A172 (cell line): ENCODE results near the gene SMPD2. TPM values are rescaled to one million over a fixed set of nuclear protein-coding genes. Genes with fewer than 3 reads are reported as not detected.
A peak's percentile ranks its signal among the peaks of the same experiment; 100 is the strongest.

ENCODE experiments used
- DNase-seq: peaks from one replicate; pipeline ENCODE4 v3.0.0-alpha.2; 2015; ENCODE audit warnings: low spot score
- total RNA-seq: library from RNA; depleted of rRNA; stranded (reverse); fragments of >200 nt; shearing (Covaris generic); gene quantifications from 2 replicates; pipeline ENCODE4 v1.2.3, GENCODE V29; 2014; rRNA removed

Gene SMPD2, protein sequence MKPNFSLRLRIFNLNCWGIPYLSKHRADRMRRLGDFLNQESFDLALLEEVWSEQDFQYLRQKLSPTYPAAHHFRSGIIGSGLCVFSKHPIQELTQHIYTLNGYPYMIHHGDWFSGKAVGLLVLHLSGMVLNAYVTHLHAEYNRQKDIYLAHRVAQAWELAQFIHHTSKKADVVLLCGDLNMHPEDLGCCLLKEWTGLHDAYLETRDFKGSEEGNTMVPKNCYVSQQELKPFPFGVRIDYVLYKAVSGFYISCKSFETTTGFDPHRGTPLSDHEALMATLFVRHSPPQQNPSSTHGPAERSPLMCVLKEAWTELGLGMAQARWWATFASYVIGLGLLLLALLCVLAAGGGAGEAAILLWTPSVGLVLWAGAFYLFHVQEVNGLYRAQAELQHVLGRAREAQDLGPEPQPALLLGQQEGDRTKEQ
- 9.1 and 13.1 TPM in 2 replicates for total RNA-seq

DNA sequence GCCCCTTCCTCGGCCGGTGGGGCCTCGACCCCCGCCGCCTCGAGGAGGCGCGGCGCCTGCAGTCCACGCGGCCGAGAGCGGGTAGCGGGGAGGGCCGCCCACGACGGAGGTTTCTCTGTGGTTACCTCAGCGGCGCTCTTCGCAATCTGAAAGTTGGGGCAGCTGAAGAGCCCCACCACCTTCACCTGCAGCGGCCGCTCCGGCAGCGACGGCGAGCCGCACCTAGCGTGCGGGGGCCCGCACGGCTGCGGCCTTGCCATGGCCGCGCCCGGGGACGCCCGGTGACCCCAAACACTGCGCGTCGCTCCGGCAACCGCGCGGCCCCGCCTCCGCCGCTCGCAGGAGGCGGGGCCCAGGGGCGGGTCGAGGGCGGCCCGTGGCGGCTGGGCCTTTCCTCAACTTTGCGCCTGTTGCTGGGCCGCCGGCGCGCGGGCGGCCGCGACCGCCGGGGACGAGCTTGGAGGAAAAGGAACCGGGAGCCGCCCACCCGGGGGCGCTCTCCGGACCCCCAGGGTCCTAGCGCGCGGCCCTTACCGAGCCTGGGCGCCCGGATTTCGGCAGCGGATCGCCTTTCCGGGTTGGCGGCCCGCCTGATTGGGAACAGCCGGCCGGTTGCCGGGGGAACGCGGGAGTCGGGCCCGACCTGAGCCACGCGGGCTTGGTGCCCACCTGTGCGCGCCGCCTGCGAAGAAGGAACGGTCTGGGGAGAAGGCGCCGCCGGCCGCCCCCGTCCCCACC, at the start of gene SMPD2, which contains the start of gene PPIL6:
Gene SMPD2 (plus strand): TSS at position 394 of the 738 bp plus-strand sequence. CDS start 398 bp downstream, outside the sequence.
Gene PPIL6 (minus strand): TSS at position 298 of the 738 bp plus-strand sequence. CDS start 38 bp downstream, at position 260.
- peak; percentile 63 for DNase-seq

DNA sequence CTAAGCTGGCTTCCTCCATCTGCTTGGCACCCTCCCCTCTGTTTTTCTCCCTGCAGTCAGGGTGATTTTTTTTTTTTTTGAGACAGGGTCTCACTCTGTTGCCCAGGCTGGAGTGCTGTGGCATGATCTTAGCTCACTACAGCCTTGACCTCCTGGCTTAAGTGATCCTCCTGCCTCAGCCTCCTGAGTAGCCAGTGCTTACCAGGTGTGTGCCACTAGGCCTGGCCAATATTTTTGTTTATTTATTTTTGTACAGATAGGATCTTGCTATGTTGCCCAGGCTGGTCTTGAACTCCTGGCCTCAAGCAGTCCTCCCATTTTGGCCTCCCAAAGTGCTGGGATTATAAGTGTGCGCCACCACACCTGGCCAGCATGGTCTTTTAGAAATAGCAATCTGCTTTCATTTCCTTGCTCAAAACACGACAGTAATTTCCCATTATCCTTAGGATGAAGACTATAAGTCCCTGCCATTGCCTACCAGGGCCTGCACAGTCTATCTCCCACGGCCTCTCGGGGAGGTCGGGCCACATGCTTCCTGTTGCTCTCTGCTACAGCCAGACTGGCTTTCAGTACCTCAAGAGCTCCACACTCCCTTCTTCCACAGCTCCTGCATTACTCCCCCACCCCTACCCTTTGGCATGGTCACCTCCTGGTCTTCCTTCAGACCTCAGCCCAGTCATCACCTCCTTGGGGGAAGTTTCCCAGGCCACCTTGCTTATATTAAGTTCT, 47.2 kb upstream of the SMPD2 start:
- no peak for DNase-seq

DNA sequence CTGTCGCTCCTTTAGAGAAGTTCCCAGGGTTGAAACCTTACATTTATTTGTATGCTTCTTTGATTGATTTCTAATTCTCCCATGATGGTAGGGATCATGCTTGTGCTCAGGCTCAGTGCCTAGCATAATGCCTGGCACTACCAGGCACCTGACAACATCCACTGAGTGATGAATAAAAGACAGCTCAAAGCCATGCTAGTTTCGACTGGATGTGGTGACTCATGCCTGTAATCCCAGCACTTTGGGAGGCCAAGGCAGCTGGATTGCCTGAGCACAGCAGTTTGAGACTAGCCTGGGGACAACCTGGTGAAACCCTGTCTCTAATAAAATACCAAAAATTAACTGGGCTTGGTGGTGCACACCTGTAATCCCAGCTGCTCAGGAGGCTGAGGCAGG, 46.6 kb upstream of the SMPD2 start:
- DNase-seq: no peak

- DNase-seq: no peak
These were observed 44.3 kb upstream of the SMPD2 start for GRCh38 chr6:109396046-109396718.

DNA sequence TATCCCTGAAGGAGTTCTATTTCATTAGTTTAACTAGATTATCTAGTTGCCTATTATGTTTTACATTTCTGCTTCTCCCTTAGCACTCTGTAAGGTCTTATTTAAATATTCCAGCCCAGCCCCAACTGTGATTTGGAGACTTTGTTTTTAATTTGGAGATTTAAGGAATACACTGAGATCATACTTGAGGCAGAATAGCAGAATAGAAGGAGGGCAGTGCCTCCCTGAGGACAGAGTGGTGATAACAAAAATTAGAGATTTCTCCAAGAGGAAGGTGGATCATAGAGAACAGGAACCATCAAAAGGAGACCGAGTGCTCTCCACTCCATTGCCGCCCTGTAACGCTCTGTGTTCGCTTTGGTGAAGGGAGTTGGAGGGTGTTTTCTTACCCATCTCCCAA, 43.5 kb upstream of the SMPD2 start:
- DNase-seq: no peak

DNA sequence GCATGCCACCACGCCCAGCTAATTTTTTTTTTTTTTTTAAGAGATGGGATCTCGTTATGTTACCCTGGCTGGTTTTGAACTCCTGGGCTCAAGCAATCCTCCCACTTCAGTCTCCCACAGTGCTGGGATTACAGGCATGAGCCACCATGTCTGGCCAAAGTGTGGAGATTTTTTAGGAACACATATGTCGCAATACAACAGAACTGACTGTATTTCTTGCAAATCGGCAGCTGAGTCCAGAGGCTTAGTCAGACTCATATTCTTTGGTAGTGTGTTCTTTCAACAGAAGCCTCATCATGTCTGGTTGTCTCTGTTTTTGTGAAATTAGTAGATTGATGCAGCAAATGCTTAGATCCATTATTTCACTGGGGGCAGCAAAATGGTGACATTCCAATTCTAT, 34.3 kb upstream of the SMPD2 start:
- no peak for DNase-seq

DNA sequence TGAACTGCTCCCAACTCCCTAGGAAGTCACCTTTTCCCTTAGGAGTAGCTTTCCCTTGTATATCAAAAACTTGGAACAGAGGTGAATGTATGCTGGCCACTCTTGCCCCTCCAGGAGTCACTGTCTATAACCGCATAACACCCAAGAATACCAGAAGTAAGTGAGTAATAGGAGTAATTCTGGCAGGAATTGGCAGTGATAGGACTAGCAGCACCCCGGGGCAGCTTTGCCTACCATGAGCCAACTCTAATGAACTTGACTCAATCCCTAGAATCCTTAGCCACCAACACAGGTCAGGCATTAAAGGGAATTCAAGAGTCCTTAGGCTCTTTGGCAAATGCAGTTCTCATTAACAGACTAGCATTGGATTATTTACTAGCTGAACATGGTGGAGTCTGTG, 29.5 kb upstream of the SMPD2 start:
- DNase-seq: no peak

DNA sequence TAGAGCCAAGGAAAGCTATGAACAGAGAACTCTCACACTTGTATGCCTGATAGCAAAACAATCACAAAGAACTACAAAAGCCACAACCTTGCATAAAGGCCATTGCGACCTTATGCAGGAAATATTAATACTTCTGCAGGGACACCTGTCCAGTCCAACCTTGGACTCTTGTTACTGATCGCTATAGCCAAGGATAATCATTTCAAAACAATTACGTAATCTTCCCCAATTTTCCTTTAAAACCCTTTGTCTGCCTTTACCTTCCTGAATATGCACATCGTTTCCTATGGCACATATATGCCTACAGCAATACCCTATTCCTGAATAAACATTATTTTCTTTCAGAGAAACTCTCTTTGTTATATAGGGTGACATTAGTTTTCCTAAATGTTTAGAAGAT, 22.9 kb upstream of the SMPD2 start:
- DNase-seq: no peak

GRCh38 chr6:109420751-109421150, 19.8 kb upstream of the SMPD2 start:
- peak; percentile 11 for DNase-seq

DNA sequence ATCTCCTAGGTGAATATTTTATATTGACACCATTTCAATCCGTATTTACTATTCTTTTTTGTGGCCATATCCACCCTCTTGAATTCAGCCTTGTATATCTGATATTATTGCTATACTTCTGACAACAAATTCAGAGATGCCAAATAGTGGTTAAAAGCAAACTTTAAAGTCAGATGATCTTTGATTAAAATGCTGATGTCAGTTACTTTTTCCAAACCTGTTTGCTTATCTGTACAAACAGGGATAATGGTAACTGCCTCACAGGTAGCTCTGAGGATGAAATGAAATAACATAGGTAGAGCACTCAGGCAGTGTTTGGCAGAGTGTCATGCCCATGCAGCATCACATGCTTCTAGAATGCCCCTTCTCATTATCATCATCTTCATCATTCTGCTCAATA, 19.3 kb upstream of the SMPD2 start:
- DNase-seq: no peak

DNA sequence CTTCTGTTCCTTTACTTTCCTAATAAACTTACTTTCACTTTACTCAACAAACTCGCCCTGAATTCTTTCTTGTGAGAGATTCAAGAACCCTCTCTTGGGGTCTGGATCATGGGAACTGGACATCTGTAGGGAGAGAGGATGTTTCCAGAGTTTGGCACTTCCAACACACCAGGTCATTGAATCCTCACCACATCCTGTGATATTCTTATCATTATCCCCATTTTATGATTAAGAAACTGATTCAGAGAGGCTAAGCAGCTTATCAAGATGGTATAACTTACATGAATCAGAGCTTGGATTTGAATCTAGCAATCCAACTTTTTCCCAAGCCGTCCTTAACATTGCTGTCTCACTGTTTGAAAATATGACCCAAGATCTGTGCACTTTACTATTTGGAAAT, 15.6 kb upstream of the SMPD2 start:
- DNase-seq: peak; percentile 74

GRCh38 chr6:109428889-109429477, 11.5 kb upstream of the SMPD2 start:
- peak; percentile 24 for DNase-seq

DNA sequence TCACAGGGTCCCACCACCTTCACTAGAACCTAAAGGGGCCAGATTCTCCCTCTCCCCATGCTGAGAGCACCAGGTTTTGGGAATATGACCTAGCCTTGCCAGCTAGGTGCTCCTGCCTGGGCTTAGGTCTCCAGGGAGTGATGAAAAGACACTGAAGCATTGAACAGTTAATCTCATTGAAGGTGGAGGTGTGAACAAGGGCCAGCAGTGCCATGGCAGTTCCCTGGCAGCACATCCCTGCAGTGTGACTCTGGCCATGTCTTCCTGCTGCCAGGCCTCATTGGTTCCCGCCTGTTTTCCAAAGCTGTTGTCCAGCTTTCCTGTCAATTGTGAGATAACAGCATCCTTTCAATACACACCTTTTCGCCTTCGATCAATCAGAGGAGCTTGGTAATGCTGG, 11.0 kb upstream of the SMPD2 start:
- DNase-seq: no peak

- DNase-seq: no peak
These were observed 6.1 kb upstream of the SMPD2 start for GRCh38 chr6:109434456-109434855.

GRCh38 chr6:109436041-109436440, 4.5 kb upstream of the SMPD2 start:
- DNase-seq: no peak

- peak; percentile 25 for DNase-seq
These were observed 719 bp downstream of the SMPD2 start for GRCh38 chr6:109441069-109441816.

GRCh38 chr6:109442393-109442924, 1.9 kb downstream of the SMPD2 start:
- no peak for DNase-seq

DNA sequence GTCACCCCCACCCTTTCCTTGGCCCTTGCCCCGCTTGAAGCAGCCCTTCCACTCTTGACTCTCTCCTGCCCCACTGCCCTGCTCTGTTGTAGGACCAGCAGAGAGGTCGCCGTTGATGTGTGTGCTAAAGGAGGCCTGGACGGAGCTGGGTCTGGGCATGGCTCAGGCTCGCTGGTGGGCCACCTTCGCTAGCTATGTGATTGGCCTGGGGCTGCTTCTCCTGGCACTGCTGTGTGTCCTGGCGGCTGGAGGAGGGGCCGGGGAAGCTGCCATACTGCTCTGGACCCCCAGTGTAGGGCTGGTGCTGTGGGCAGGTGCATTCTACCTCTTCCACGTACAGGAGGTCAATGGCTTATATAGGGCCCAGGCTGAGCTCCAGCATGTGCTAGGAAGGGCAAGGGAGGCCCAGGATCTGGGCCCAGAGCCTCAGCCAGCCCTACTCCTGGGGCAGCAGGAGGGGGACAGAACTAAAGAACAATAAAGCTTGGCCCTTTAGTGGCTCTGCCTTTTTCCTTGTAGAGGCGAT, 3.0 kb downstream of the SMPD2 start:
- no peak for DNase-seq

DNA sequence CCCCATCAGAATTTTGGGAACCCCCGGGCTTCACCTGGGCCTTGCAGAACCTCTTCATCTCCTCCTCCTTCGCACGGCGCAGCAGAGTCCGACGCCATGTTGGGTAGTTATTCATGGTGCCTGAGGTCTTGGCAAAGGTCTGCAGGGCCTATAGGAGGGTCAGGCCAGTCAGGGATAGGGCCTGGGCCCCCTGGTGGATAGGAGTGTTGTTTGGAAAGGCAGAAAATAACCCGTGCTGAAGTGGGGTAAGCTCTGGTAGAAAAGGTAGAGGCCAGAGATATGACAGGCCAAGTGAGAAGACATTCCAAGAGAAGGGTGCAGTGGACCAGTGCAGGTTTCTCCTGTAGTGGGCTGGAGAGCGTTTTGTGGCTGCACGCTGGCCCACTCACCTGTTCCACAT, 4.9 kb downstream of the SMPD2 start:
- no peak for DNase-seq

GRCh38 chr6:109446072-109446471, 5.5 kb downstream of the SMPD2 start:
- no peak for DNase-seq
